ENCODE measurements around the gene TRPM6.

Gene TRPM6

GRCh38 chr9:74719306-74719705, 168.4 kb downstream of the TRPM6 start:
- H2AFZ ChIP-seq (ENCODE audit: low read depth, low read length, severe bottlenecking) = no peak overlapping the region
- no peaks in the 10 kb centered on the region for H3K79me2 ChIP-seq (ENCODE audit: insufficient read depth, low read length)
- TF ChIP-seq EZH2phosphoT487 (conservative IDR thresholded peaks at IDR 0.05; ENCODE audit: low read length) = no peak
- TF ChIP-seq, protein P1, sequence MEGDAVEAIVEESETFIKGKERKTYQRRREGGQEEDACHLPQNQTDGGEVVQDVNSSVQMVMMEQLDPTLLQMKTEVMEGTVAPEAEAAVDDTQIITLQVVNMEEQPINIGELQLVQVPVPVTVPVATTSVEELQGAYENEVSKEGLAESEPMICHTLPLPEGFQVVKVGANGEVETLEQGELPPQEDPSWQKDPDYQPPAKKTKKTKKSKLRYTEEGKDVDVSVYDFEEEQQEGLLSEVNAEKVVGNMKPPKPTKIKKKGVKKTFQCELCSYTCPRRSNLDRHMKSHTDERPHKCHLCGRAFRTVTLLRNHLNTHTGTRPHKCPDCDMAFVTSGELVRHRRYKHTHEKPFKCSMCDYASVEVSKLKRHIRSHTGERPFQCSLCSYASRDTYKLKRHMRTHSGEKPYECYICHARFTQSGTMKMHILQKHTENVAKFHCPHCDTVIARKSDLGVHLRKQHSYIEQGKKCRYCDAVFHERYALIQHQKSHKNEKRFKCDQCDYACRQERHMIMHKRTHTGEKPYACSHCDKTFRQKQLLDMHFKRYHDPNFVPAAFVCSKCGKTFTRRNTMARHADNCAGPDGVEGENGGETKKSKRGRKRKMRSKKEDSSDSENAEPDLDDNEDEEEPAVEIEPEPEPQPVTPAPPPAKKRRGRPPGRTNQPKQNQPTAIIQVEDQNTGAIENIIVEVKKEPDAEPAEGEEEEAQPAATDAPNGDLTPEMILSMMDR (IDR thresholded peaks at IDR 0.05; ENCODE audit: insufficient read depth, low read length, poor library complexity, severe bottlenecking) = no peak
- no peaks in the 10 kb centered on the region for H3K27me3 ChIP-seq (ENCODE audit: low read length)
- no peaks in the 10 kb centered on the region for H3K9me3 ChIP-seq (ENCODE audit: insufficient read depth, low read length)
- H3F3A ChIP-seq (ENCODE audit: insufficient read depth) = no peaks in the 10 kb centered on the region
- no peaks in the 10 kb centered on the region for H3K9me2 ChIP-seq (replicated peaks; ENCODE audit: insufficient read depth, low read length)
- H3K9ac ChIP-seq (ENCODE audit: low read length) = no peak overlapping the region
- no peaks in the 10 kb centered on the region for H3K36me3 ChIP-seq (ENCODE audit: low read length)
- H3K27ac ChIP-seq (ENCODE audit: low read depth, low read length) = no peak overlapping the region
- H3K4me2 ChIP-seq (ENCODE audit: low read depth, low read length, poor library complexity, severe bottlenecking) = no peak overlapping the region
- no peaks in the 10 kb centered on the region for H4K20me1 ChIP-seq (ENCODE audit: low read depth, low read length)
- H3K4me3 ChIP-seq (ENCODE audit: insufficient read depth, low read length, poor library complexity, severe bottlenecking) = no peak overlapping the region

- H2AFZ ChIP-seq (ENCODE audit: low read depth, low read length, severe bottlenecking) = no peak overlapping the region
- no peaks in the 10 kb centered on the region for H3K79me2 ChIP-seq (ENCODE audit: insufficient read depth, low read length)
- H4K20me1 ChIP-seq (ENCODE audit: low read depth, low read length) = no peaks in the 10 kb centered on the region
- TF ChIP-seq EZH2phosphoT487 (conservative IDR thresholded peaks at IDR 0.05; ENCODE audit: low read length) = no peak
- TF ChIP-seq, protein P1 (IDR thresholded peaks at IDR 0.05; ENCODE audit: insufficient read depth, low read length, poor library complexity, severe bottlenecking) = no peak
- no peak overlapping the region for H3K9ac ChIP-seq (ENCODE audit: low read length)
- H3K27ac ChIP-seq (ENCODE audit: low read depth, low read length) = no peak overlapping the region
- H3K36me3 ChIP-seq (ENCODE audit: low read length) = no peaks in the 10 kb centered on the region
- no peak overlapping the region for H3K4me3 ChIP-seq (ENCODE audit: insufficient read depth, low read length, poor library complexity, severe bottlenecking)
- H3K9me3 ChIP-seq (ENCODE audit: insufficient read depth, low read length) = no peaks in the 10 kb centered on the region
- H3K27me3 ChIP-seq (ENCODE audit: low read length) = no peaks in the 10 kb centered on the region
- H3K9me2 ChIP-seq (replicated peaks; ENCODE audit: insufficient read depth, low read length) = no peaks in the 10 kb centered on the region
- H3F3A ChIP-seq (ENCODE audit: insufficient read depth) = no peaks in the 10 kb centered on the region
- no peak overlapping the region for H3K4me2 ChIP-seq (ENCODE audit: low read depth, low read length, poor library complexity, severe bottlenecking)
Measured at GRCh38 chr9:74718709-74719108, 169.0 kb downstream of the TRPM6 start.

GRCh38 chr9:74711341-74711740, 176.4 kb downstream of the TRPM6 start:
- no peak overlapping the region for H3K4me3 ChIP-seq (ENCODE audit: insufficient read depth, low read length, poor library complexity, severe bottlenecking)

More at GRCh38 chr9:74711341-74711740, 176.4 kb downstream of the TRPM6 start:
- TF ChIP-seq EZH2phosphoT487 (conservative IDR thresholded peaks at IDR 0.05; ENCODE audit: low read length) = no peak
- TF ChIP-seq, protein P1 (IDR thresholded peaks at IDR 0.05; ENCODE audit: insufficient read depth, low read length, poor library complexity, severe bottlenecking) = no peak
- Histone ChIP-seq H3K27ac (ENCODE audit: low read depth, low read length) (no peak overlapping the region), H3K79me2 (ENCODE audit: insufficient read depth, low read length) (no peaks in the 10 kb centered on the region), H3F3A (ENCODE audit: insufficient read depth) (no peaks in the 10 kb centered on the region), H3K4me2 (ENCODE audit: low read depth, low read length, poor library complexity, severe bottlenecking) (no peak overlapping the region), H3K27me3 (ENCODE audit: low read length) (no peaks in the 10 kb centered on the region), H4K20me1 (ENCODE audit: low read depth, low read length) (no peaks in the 10 kb centered on the region), H3K9ac (ENCODE audit: low read length) (no peak overlapping the region), H3K36me3 (ENCODE audit: low read length) (no peaks in the 10 kb centered on the region), H3K9me2 (replicated peaks; ENCODE audit: insufficient read depth, low read length) (no peaks in the 10 kb centered on the region), H3K9me3 (ENCODE audit: insufficient read depth, low read length) (no peaks in the 10 kb centered on the region), H2AFZ (ENCODE audit: low read depth, low read length, severe bottlenecking) (no peak overlapping the region)

Data from SU-DHL-6 (cell line).